OCI-LY3 (cell line): ENCODE data around the gene DNAH5.

Source experiments
- H2AFZ ChIP-seq: fragments of 200-600, 300-600 bp; shearing (Covaris generic); 2 replicates; pipeline ENCODE4 v1.6.0; 2014; ENCODE audit warnings: antibody characterized with exemption, low read depth, low read length
- H3K27ac ChIP-seq: fragments of 200-600, 300-600 bp; sonication (generic); 2 replicates; pipeline ENCODE4 v1.5.1; 2014; ENCODE audit warnings: mild to moderate bottlenecking, low read length, moderate library complexity, mixed read lengths
- H3K27me3 ChIP-seq: fragments of 200-600, 300-600 bp; sonication (generic); 2 replicates; pipeline ENCODE4 v1.6.1; 2014; ENCODE audit warnings: low read depth, low read length, mixed read lengths
- H3K36me3 ChIP-seq: fragments of 200-600, 300-600 bp; sonication (generic); replicated peaks from 2 replicates; pipeline ENCODE3; 2014; ENCODE audit warnings: low read depth, low read length, mixed read lengths
- H3K4me1 ChIP-seq: fragments of 300-600, 200-600 bp; sonication (generic); 2 replicates; pipeline ENCODE4 v1.6.1; 2014; ENCODE audit warnings: low read length, mixed read lengths
- H3K4me2 ChIP-seq: fragments of 200-600, 300-600 bp; sonication (generic); 2 replicates; pipeline ENCODE4 v1.6.1; 2014; ENCODE audit warnings: low read length, mixed read lengths
- H3K4me3 ChIP-seq: fragments of 300-600, 200-600 bp; sonication (generic); 2 replicates; pipeline ENCODE4 v1.5.1; 2014; ENCODE audit warnings: antibody characterized with exemption, mild to moderate bottlenecking, low read length, moderate library complexity
- H3K79me2 ChIP-seq: fragments of 300-600, 200-600 bp; shearing (Covaris generic); 2 replicates; pipeline ENCODE4 v1.6.1; 2014; ENCODE audit warnings: mild to moderate bottlenecking, low read length, mixed read lengths
- H3K9ac ChIP-seq: fragments of 300-600, 200-600 bp; shearing (Covaris generic); 2 replicates; pipeline ENCODE4 v1.6.0; 2014; ENCODE audit warnings: mild to moderate bottlenecking, low read length, moderate library complexity
- H3K9me3 ChIP-seq: fragments of 200-600, 300-600 bp; shearing (Covaris generic); 2 replicates; pipeline ENCODE4 v1.6.1; 2014; ENCODE audit warnings: low read length, mixed read lengths; ENCODE audit not compliant: insufficient read depth
- H4K20me1 ChIP-seq: fragments of 200-600, 300-600 bp; sonication (generic); 2 replicates; pipeline ENCODE4 v1.6.1; 2016; ENCODE audit warnings: low read length, mixed read lengths; ENCODE audit not compliant: insufficient read depth
- CTCF ChIP-seq: fragments of 200-600, 300-600 bp; sonication (generic); IDR thresholded peaks from 2 replicates; pipeline ENCODE4 v1.5.1; 2014; ENCODE audit warnings: antibody characterized with exemption, low read length, low read depth
- EZH2phosphoT487 ChIP-seq: fragments of 200-600 bp; shearing (Covaris generic); IDR thresholded peaks from 2 replicates; pipeline ENCODE4 v1.6.1; 2018; ENCODE audit warnings: antibody characterized with exemption, mixed run types, low read depth

Gene DNAH5

DNA sequence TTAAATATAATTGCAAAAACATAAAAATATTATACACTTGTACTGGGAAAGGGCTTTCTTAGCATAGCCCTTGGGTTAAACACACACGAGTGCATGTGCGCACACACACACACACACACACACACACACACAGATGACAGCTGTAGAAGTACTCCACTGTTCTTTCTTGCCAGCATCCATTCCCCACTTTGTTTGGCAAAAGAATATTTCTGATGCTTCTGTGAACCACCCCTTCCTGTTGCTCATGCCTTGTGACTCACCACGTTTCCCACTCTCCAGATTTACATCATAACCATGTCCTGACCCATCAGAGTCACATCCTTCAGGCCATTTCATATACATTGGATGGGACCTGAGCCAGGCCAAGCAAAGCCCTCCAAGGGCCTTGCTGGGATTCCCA lies 280.1 kb downstream of the DNAH5 start:
- no peak overlapping the region for H3K4me3 ChIP-seq
- no peaks in the 10 kb centered on the region for H3K36me3 ChIP-seq
- H3K27ac ChIP-seq, result no peak overlapping the region
- TF ChIP-seq EZH2phosphoT487 (no peak), CTCF (no peak)
- no peaks in the 10 kb centered on the region for H3K9me3 ChIP-seq
- H3K4me1 ChIP-seq, result no peaks in the 10 kb centered on the region
- no peaks in the 10 kb centered on the region for H3K79me2 ChIP-seq
- H2AFZ ChIP-seq, result no peak overlapping the region
- no peak overlapping the region for H3K4me2 ChIP-seq
- H3K27me3 ChIP-seq, result no peaks in the 10 kb centered on the region
- H3K9ac ChIP-seq, result no peak overlapping the region
- H4K20me1 ChIP-seq, result no peaks in the 10 kb centered on the region

GRCh38 chr5:13662626-13663025 lies 281.9 kb downstream of the DNAH5 start:
- no peaks in the 10 kb centered on the region for H3K9me3 ChIP-seq
- no peak overlapping the region for H3K27ac ChIP-seq
- no peaks in the 10 kb centered on the region for H3K4me1 ChIP-seq
- H3K36me3 ChIP-seq, result no peaks in the 10 kb centered on the region
- no peaks in the 10 kb centered on the region for H3K27me3 ChIP-seq
- no peak overlapping the region for H3K9ac ChIP-seq
- no peak overlapping the region for H3K4me2 ChIP-seq
- H3K4me3 ChIP-seq, result no peak overlapping the region
- H4K20me1 ChIP-seq, result no peaks in the 10 kb centered on the region
- no peak overlapping the region for H2AFZ ChIP-seq
- TF ChIP-seq CTCF (no peak), EZH2phosphoT487 (no peak)
- H3K79me2 ChIP-seq, result no peaks in the 10 kb centered on the region

- H3K36me3 ChIP-seq, result no peaks in the 10 kb centered on the region
- no peaks in the 10 kb centered on the region for H3K79me2 ChIP-seq
- TF ChIP-seq EZH2phosphoT487 (no peak), CTCF (no peak)
- no peaks in the 10 kb centered on the region for H3K9me3 ChIP-seq
- H2AFZ ChIP-seq, result no peak overlapping the region
- H4K20me1 ChIP-seq, result no peaks in the 10 kb centered on the region
- H3K4me2 ChIP-seq, result no peak overlapping the region
- no peaks in the 10 kb centered on the region for H3K27me3 ChIP-seq
- H3K4me1 ChIP-seq, result no peaks in the 10 kb centered on the region
- no peak overlapping the region for H3K9ac ChIP-seq
- H3K4me3 ChIP-seq, result no peak overlapping the region
- no peak overlapping the region for H3K27ac ChIP-seq
Observed at GRCh38 chr5:13661272-13661671, 283.2 kb downstream of the DNAH5 start.

DNA sequence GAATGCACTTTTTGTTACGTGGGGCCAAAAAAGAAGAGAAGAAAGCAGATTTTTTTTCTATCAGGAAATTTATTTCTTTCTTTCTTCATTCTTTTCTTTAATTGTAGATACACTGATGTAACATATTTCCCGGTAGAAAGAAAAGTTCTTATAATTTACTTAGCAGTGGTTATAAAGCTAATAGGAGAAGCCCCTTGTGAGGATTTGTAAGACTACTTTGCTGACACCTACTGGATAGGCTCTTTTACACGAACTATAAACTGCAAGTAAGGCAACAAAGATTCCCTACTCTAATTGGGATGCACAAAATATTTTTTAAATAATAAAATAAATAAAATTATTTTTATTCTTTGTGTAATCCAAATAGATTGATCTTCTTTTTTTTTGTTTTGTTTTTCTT lies 284.4 kb downstream of the DNAH5 start:
- no peaks in the 10 kb centered on the region for H3K79me2 ChIP-seq
- H3K9ac ChIP-seq, result no peak overlapping the region
- H3K27me3 ChIP-seq, result no peaks in the 10 kb centered on the region

More for the DNA sequence above, 284.4 kb downstream of the DNAH5 start:
- Histone ChIP-seq H2AFZ (no peak overlapping the region), H3K9me3 (no peaks in the 10 kb centered on the region), H3K27ac (no peak overlapping the region), H4K20me1 (no peaks in the 10 kb centered on the region), H3K4me1 (no peaks in the 10 kb centered on the region), H3K4me3 (no peak overlapping the region), H3K36me3 (no peaks in the 10 kb centered on the region), H3K4me2 (no peak overlapping the region)
- TF ChIP-seq EZH2phosphoT487 (no peak), CTCF (no peak)
